Esophagus muscularis mucosa (tissue), 4 donors: ENCODE data around the gene CST1.
"Not testable (repeated sequence)": the region's sequence is repeated elsewhere in the genome, so short reads cannot be mapped to it uniquely, and the experiment has no call there.

Source experiments
- EP300 ChIP-seq: sonication (generic); formaldehyde crosslinking; IDR thresholded peaks from one replicate; pipeline ENCODE4 v1.6.1; 2017; ENCODE audit warnings: antibody characterized with exemption
- POLR2A ChIP-seq: fragments of 450-650 bp; IDR thresholded peaks from one replicate; pipeline ENCODE4 v1.6.1; 2017; ENCODE audit warnings: antibody characterized with exemption, moderate library complexity, mild to moderate bottlenecking, low read depth
- POLR2AphosphoS5 ChIP-seq, 2 donors: sonication (generic); formaldehyde crosslinking; IDR thresholded peaks; one replicate each; pipeline ENCODE4 v1.6.1; 2017; ENCODE audit warnings: antibody characterized with exemption in 2 of 2
- TF ChIP-seq, protein P1 (sequence below), 3 experiments: fragments of 200-600 bp in 2 of 3; fragments of 450-650 bp in 1 of 3; sonication (generic) in 2 of 3; IDR thresholded peaks; one replicate each; pipeline ENCODE4 v1.5.1; 2017 to 2019; ENCODE audit warnings: antibody characterized with exemption in 3 of 3, mild to moderate bottlenecking in 2 of 3, moderate library complexity in 1 of 3

DNA sequence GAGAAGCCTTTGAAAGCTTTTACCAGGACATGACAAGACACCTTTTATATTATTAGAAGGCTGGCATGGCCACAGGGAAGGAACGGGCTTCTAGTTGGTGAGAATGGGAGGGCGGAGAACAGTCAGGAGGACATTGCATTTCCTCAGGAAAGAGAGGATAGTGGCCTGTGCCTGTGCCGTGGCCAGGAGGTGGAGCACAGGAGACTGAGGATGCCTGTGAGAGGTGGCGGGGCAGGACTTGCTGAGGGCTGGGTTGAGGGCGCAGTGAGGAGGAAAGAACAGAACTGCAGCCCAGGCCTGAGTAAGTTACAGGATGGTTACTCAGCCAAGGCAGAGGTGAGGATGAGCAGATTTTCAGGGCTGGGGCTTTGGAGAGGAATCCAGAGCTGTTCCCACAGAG is 27.9 kb downstream of the CST1 start:
- TF ChIP-seq, protein P1, sequence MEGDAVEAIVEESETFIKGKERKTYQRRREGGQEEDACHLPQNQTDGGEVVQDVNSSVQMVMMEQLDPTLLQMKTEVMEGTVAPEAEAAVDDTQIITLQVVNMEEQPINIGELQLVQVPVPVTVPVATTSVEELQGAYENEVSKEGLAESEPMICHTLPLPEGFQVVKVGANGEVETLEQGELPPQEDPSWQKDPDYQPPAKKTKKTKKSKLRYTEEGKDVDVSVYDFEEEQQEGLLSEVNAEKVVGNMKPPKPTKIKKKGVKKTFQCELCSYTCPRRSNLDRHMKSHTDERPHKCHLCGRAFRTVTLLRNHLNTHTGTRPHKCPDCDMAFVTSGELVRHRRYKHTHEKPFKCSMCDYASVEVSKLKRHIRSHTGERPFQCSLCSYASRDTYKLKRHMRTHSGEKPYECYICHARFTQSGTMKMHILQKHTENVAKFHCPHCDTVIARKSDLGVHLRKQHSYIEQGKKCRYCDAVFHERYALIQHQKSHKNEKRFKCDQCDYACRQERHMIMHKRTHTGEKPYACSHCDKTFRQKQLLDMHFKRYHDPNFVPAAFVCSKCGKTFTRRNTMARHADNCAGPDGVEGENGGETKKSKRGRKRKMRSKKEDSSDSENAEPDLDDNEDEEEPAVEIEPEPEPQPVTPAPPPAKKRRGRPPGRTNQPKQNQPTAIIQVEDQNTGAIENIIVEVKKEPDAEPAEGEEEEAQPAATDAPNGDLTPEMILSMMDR (IDR thresholded peaks at IDR 0.05), result not testable (repeated sequence)
- not testable (repeated sequence) for TF ChIP-seq POLR2AphosphoS5 (IDR thresholded peaks at IDR 0.05); POLR2A; EP300
